HepG2 (cell line): ENCODE results near the gene NCKAP1. TPM values are rescaled to one million over a fixed set of nuclear protein-coding genes. Genes with fewer than 3 reads are reported as not detected.

Experiments used
- ARID2 ChIP-seq: sonication (generic); formaldehyde crosslinking; IDR thresholded peaks from 2 replicates; pipeline ENCODE4 v1.8.1; 2022; ENCODE audit warnings: mild to moderate bottlenecking, missing genetic modification reagents, borderline replicate concordance
- CBX5 ChIP-seq: sonication (generic); formaldehyde crosslinking; IDR thresholded peaks from 2 replicates; pipeline ENCODE4 v1.4.0; 2020; ENCODE audit warnings: missing genetic modification reagents, borderline replicate concordance
- ISL2 ChIP-seq: sonication (generic); formaldehyde crosslinking; IDR thresholded peaks from 2 replicates; pipeline ENCODE4 v1.5.0; 2020; ENCODE audit warnings: missing genetic modification reagents
- MEF2D ChIP-seq: sonication (generic); formaldehyde crosslinking; IDR thresholded peaks from 2 replicates; pipeline ENCODE4 v1.5.1; 2020; ENCODE audit warnings: mild to moderate bottlenecking, missing genetic modification reagents
- MIER2 ChIP-seq: IDR thresholded peaks from 2 replicates; pipeline ENCODE4 v1.6.1; 2016; ENCODE audit warnings: missing biosample characterization, missing genetic modification reagents
- MNT ChIP-seq: fragments of 450-650 bp; IDR thresholded peaks from 2 replicates; pipeline ENCODE4 v1.6.1; 2016
- MXD1 ChIP-seq: sonication (generic); formaldehyde crosslinking; IDR thresholded peaks from 2 replicates; pipeline ENCODE4 v1.4.0; 2020; ENCODE audit warnings: mild to moderate bottlenecking, missing genetic modification reagents
- NFYB ChIP-seq: sonication (generic); formaldehyde crosslinking; IDR thresholded peaks from 2 replicates; pipeline ENCODE4 v1.4.0; 2020; ENCODE audit warnings: missing genetic modification reagents
- NR2F6 ChIP-seq, 2 experiments: IDR thresholded peaks; 2 replicates each; pipeline ENCODE4 v1.6.1; 2016; ENCODE audit warnings: antibody characterized with exemption in 1 of 2, mild to moderate bottlenecking in 1 of 2
- POGZ ChIP-seq: sonication (generic); formaldehyde crosslinking; IDR thresholded peaks from 2 replicates; pipeline ENCODE4 v1.4.0; 2020; ENCODE audit warnings: mild to moderate bottlenecking, missing genetic modification reagents
- RBFOX2 ChIP-seq: fragments of 200-400 bp; formaldehyde crosslinking; IDR thresholded peaks from 2 replicates; pipeline ENCODE4 v1.6.1; 2017; ENCODE audit warnings: low read depth, mild to moderate bottlenecking, low read length
- RELA ChIP-seq: sonication (generic); formaldehyde crosslinking; IDR thresholded peaks from 2 replicates; pipeline ENCODE4 v1.4.0; 2020; ENCODE audit warnings: missing genetic modification reagents
- SALL2 ChIP-seq: sonication (generic); formaldehyde crosslinking; IDR thresholded peaks from 2 replicates; pipeline ENCODE4 v1.8.1; 2023; ENCODE audit warnings: mild to moderate bottlenecking, missing genetic modification reagents, inconsistent platforms
- SP5 ChIP-seq: IDR thresholded peaks from 2 replicates; pipeline ENCODE4 v1.6.1; 2016; ENCODE audit warnings: low read depth, borderline replicate concordance
- ZBTB8A ChIP-seq: sonication (generic); formaldehyde crosslinking; IDR thresholded peaks from 2 replicates; pipeline ENCODE4 v1.4.0; 2020; ENCODE audit warnings: mild to moderate bottlenecking, low read depth, missing genetic modification reagents, borderline replicate concordance
- ZFX ChIP-seq: sonication (generic); formaldehyde crosslinking; IDR thresholded peaks from 2 replicates; pipeline ENCODE4 v1.4.0; 2020; ENCODE audit warnings: mild to moderate bottlenecking, low read depth, missing genetic modification reagents, moderate library complexity
- ZGPAT ChIP-seq: IDR thresholded peaks from 2 replicates; pipeline ENCODE4 v1.6.1; 2016; ENCODE audit warnings: mild to moderate bottlenecking
- ZMYM2 ChIP-seq: sonication (generic); formaldehyde crosslinking; IDR thresholded peaks from 2 replicates; pipeline ENCODE4 v1.8.0; 2022; ENCODE audit warnings: mild to moderate bottlenecking, missing genetic modification reagents
- ZNF142 ChIP-seq: sonication (generic); formaldehyde crosslinking; IDR thresholded peaks from 2 replicates; pipeline ENCODE4 v1.4.0; 2020; ENCODE audit warnings: missing genetic modification reagents
- ZNF441 ChIP-seq: sonication (generic); formaldehyde crosslinking; IDR thresholded peaks from 2 replicates; pipeline ENCODE4 v1.7.0; 2021; ENCODE audit warnings: missing genetic modification reagents, borderline replicate concordance
- ZNF615 ChIP-seq: sonication (generic); formaldehyde crosslinking; IDR thresholded peaks from 2 replicates; pipeline ENCODE4 v1.5.0; 2020; ENCODE audit warnings: mild to moderate bottlenecking, missing genetic modification reagents, borderline replicate concordance
- polyA plus RNA-seq, 8 experiments: library from polyadenylated mRNA; depleted of rRNA in 3 of 8; stranded (reverse) in 7 of 8; unstranded in 1 of 8; fragments of >200 nt; fragmentation: Illumina TruSeq in 4 of 8; extraction: Trizol in 4 of 8; gene quantifications; 2 replicates each; pipeline versions ENCODE4 v1.2.1 to v1.2.3, GENCODE V29; 2011 to 2016; ENCODE audit warnings: low read depth in 4 of 8, missing spikeins in 1 of 8, mixed read lengths in 1 of 8; ENCODE audit not compliant: insufficient read depth in 1 of 8
- total RNA-seq, 5 experiments: library from RNA; depleted of rRNA; stranded (reverse); fragments of >200 nt; fragmentation: Illumina TruSeq; extraction: Trizol; gene quantifications; 2 replicates each; pipeline ENCODE4 v1.2.3, GENCODE V29; 2016; ENCODE audit warnings: low read depth in 1 of 5

Gene NCKAP1
- total and polyA plus RNA-seq, 2 of the 13 experiments (the other 11 are each of a cell fraction or from before 2014, with no cell fraction given), result 72.1 to 96.3 TPM

GRCh38 chr2:183078464-183079138 is 40.3 kb upstream of the NCKAP1 start, which contains the start of gene DUSP19 (continued):
- TF ChIP-seq NFYB (CRISPR knock-in tag) (peak; percentile 93), POGZ (peak; percentile 56), SP5 (CRISPR knock-in tag) (no peak), RELA (CRISPR knock-in tag) (peak; percentile 15; the same call in 1 of the 2 replicates), ZBTB8A (CRISPR knock-in tag) (no peak), MXD1 (CRISPR knock-in tag) (0 out of 2 replicates have a peak, but pooled peaks have one; percentile 46), NR2F6 (IDR thresholded peaks at IDR 0.05) (peak; percentile 30; the same call in 1 of the 2 replicates), NR2F6 (CRISPR knock-in tag; IDR thresholded peaks at IDR 0.05) (no peak), ZNF441 (peak; percentile 93), MEF2D (CRISPR knock-in tag) (0 out of 2 replicates have a peak, but pooled peaks have one; percentile 27), CBX5 (CRISPR knock-in tag) (peak; percentile 19; the same call in 1 of the 2 replicates), ZFX (CRISPR knock-in tag) (peak; percentile 58), ARID2 (CRISPR knock-in tag) (peak; percentile 62), SALL2 (CRISPR knock-in tag) (0 out of 2 replicates have a peak, but pooled peaks have one; percentile 52), ZGPAT (CRISPR knock-in tag) (peak; percentile 73; the same call in 1 of the 2 replicates), ZMYM2 (CRISPR knock-in tag) (no peak), ZNF615 (CRISPR knock-in tag) (no peak), MNT (no peak), ISL2 (CRISPR knock-in tag) (peak; percentile 58; the same call in 1 of the 2 replicates), MIER2 (CRISPR knock-in tag) (0 out of 2 replicates have a peak, but pooled peaks have one; percentile 56), ZNF142 (no peak), RBFOX2 (peak; percentile 71)
